Measurements from ENCODE around the gene ATP1B3.

Gene ATP1B3

DNA sequence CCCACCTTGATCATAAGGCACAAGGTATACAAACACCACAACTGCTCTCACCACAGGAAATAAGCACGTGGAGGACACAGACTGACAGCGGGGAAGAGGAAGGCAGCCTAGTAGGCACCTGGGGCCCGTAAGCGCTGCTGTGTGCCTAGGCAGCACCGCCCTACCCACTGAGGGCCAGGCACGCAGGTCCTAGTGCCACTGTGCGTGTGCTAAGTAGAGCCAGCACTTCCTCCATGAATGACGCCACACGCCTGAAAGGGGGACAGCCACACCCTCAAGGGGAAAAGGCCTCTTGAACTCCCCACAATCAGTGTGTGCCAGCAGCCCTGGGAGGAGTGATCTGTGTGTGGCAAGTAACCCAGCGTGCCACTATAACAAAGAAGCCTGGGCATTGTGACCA is 73.0 kb downstream of the ATP1B3 start:
- ChIA-PET POLR2A (ENCODE audit: low non-redundant PET) (no interaction called here), CTCF (no interaction called here)
- TF ChIP-seq, protein P1, sequence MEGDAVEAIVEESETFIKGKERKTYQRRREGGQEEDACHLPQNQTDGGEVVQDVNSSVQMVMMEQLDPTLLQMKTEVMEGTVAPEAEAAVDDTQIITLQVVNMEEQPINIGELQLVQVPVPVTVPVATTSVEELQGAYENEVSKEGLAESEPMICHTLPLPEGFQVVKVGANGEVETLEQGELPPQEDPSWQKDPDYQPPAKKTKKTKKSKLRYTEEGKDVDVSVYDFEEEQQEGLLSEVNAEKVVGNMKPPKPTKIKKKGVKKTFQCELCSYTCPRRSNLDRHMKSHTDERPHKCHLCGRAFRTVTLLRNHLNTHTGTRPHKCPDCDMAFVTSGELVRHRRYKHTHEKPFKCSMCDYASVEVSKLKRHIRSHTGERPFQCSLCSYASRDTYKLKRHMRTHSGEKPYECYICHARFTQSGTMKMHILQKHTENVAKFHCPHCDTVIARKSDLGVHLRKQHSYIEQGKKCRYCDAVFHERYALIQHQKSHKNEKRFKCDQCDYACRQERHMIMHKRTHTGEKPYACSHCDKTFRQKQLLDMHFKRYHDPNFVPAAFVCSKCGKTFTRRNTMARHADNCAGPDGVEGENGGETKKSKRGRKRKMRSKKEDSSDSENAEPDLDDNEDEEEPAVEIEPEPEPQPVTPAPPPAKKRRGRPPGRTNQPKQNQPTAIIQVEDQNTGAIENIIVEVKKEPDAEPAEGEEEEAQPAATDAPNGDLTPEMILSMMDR (conservative IDR thresholded peaks at IDR 0.05; ENCODE audit: low read depth): no peak
- H3K27ac ChIP-seq: no peak overlapping the region
- DNase-seq (ENCODE audit: low spot score): no peak

DNA sequence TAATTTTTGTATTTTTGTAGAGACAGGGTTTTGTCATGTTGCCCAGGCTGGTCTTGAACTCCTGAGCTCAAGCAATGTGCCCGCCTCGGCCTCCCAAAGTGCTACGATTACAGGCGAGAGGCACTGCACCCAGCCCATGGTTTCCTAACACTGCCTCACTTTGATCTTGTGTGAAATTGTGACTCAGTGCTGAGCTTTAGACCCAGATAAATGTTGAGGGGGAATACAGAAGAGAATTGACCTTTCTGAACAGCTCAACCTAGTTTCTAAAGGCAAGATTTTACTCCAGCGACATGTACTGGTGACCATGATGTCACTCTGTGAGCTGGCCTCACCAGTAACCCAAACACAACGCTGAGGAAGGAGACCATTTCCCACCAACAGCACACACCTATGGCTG is 73.5 kb downstream of the ATP1B3 start:
- no peak overlapping the region for H3K27ac ChIP-seq
- POLR2A ChIA-PET (ENCODE audit: low non-redundant PET): no interaction called here
- TF ChIP-seq, protein P1 (conservative IDR thresholded peaks at IDR 0.05; ENCODE audit: low read depth): no peak
- no peak for DNase-seq (ENCODE audit: low spot score)
- CTCF ChIA-PET: no interaction called here

DNA sequence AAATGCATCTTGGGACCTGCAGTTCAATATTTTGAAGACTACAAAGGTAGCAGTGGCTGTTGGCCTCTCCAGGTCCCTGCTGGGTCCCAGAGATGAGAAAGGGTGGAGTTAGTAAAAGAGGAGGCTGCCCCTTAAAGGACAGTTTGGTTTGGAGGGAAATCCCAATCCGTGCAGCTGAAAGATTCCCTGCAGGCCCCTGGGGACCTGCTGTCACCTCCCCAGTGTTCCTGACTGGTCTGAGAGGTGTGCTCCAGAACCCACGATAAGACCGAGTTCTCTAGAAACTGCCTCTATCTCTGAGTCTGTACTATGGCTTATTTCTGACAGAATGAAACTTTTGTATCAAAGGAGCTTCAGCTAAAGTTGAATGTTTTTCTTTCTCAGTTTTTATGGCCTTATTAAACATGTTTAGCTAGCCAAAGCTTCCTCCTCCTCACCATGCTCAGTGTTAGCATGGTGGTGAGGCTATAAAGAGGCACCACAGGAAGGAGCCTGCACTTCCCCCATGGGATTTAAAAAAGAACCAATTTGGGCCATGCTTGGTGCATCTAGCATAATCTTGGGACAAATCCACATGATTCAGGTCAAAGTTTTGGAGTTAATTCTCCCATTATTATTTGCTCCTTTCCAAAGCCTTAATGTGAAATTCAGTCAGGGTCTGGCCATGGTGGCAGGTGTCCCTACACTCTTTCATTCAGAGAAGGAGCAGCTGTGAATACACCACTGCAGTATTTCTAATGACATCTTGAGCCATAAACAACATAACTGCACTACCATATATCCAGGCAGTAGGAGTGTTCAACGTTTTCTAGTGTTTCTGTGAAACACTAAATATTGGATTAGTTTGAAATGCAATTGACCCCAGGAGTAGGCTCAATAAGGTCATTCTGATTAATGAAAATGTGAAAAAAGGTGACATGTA is 74.4 kb downstream of the ATP1B3 start:
- no peak overlapping the region for H3K27ac ChIP-seq
- TF ChIP-seq, protein P1 (conservative IDR thresholded peaks at IDR 0.05; ENCODE audit: low read depth): no peak
- DNase-seq (ENCODE audit: low spot score): no peak
- CTCF ChIA-PET: no interaction called here
- POLR2A ChIA-PET (ENCODE audit: low non-redundant PET): no interaction called here

DNA sequence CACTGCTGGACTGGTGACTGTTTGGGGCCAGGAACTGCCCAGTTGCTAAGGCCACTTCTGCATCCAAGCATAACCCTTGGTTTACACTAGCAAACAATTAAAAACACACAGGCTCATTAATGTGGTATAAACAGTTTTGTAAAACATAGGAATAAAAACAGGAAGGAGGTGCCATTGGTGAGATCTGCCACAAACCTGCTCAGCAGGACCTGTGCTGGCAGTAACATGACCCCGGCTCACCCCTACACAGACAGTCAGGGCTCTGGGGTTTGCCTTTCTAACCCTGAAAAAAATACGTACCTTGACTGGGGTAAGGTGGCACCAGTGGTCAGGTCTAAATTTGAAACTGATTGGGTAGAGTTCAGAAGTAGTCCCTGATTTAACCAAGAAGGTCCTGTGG is 76.2 kb downstream of the ATP1B3 start:
- TF ChIP-seq, protein P1 (conservative IDR thresholded peaks at IDR 0.05; ENCODE audit: low read depth): no peak
- ChIA-PET CTCF (interaction anchor here (0.6 kb wide), 1 partner anchor 58 kb away, joined by 3 read pairs; no protein-coding TSS in a partner anchor), POLR2A (ENCODE audit: low non-redundant PET) (no interaction called here)
- H3K27ac ChIP-seq: no peak overlapping the region
- DNase-seq (ENCODE audit: low spot score): no peak

DNA sequence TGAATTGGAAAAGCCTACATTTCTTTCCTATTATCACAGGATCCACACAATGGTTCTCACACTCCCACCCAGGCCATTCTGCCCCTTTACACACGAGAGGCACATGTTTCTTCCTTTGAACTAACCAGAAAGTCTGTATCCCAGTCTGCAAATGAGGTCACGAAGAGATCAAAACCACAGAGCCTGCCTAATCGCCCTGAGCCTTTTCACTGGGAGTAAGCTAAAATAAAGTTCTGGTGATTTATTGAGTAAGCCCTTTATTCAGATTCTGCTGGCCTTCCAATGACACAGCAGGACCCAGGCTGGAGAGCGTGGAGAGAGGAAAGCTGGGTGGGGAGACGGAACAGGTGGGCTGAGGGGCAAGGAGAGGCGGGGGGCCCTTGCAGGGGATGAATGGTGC is 78.7 kb downstream of the ATP1B3 start:
- H3K27ac ChIP-seq: peak overlapping the region; percentile 48
- ChIA-PET POLR2A (ENCODE audit: low non-redundant PET) (no interaction called here), CTCF (no interaction called here)
- DNase-seq (ENCODE audit: low spot score): no peak
- TF ChIP-seq, protein P1 (conservative IDR thresholded peaks at IDR 0.05; ENCODE audit: low read depth): no peak

DNA sequence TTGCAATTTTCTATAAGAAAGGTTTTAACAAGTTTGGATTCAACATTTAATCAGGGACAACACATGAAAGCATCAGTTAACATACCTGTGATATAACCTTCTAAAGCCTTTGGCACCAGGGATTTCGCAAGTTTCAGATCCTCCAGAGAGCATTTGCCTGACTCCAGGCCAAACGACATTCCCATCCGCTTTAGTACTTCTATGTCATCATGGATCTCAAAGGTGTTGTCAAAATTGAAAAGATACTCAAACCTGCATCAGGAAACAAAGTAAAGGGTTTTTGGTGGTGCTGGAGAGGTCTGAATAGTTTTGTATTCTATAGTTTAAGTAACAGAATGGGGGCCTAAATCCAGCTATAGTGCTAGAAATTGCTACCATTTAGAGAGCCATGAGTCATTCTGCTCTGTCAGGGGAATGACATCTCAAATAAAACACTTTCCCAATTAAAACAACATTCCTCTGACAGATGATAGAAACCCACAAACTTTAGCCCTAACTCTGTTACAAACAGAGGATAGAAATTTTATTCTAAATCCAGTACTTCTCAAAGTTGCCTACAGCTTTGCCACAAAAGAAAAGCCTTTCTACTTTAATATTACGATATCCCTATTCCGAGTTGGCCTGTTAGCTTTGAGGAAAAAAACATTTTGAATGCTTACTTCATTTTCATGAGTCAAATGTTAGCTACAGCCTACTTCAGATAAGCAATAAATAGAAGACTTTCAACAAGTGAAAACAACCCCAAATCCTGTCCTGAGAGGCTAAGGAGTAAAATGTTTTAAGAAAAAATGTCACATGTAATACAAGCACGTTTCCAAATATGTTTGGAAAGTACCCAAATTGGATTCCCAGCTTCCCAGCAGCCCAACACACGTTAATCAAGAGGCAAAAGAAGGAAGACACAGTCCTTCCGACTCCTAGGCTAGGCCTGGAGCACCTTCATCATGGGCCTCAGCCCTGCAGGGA is 83.4 kb downstream of the ATP1B3 start:
- peak; percentile 82 for DNase-seq (ENCODE audit: low spot score)
- POLR2A ChIA-PET (ENCODE audit: low non-redundant PET): no interaction called here
- H3K27ac ChIP-seq: peak overlapping the region; percentile 90
- TF ChIP-seq, protein P1 (conservative IDR thresholded peaks at IDR 0.05; ENCODE audit: low read depth): no peak
- CTCF ChIA-PET: interaction anchor here (0.6 to 1.0 kb wide), 3 partner anchors 46 to 67 kb away, joined by 3 read pairs; no protein-coding TSS in a partner anchor

Data from RWPE1 (cell line).